ENCODE measurements around the gene LHX2. TPM values are rescaled to one million over a fixed set of nuclear protein-coding genes. Genes with fewer than 3 reads are reported as not detected.

Gene LHX2
- total and polyA plus RNA-seq, 9 of the 15 experiments (the other 6 are each of a cell fraction or from before 2014, with no cell fraction given): 0.07 TPM; not detected in 8

- TF ChIP-seq ZNF395 (CRISPR knock-in tag; IDR thresholded peaks at IDR 0.05): no peak
- TF ChIP-seq ZNF449 (CRISPR knock-in tag; IDR thresholded peaks at IDR 0.05): no peak
- TF ChIP-seq MAX (CRISPR knock-in tag; IDR thresholded peaks at IDR 0.05): no peak
- no peak for TF ChIP-seq CBFA2T3 (IDR thresholded peaks at IDR 0.05)
- TF ChIP-seq ZBTB8A (IDR thresholded peaks at IDR 0.05; ENCODE audit: partially characterized antibody): no peak
- TF ChIP-seq ZNF140 (CRISPR knock-in tag; IDR thresholded peaks at IDR 0.05): no peak
- TF ChIP-seq YBX1 (IDR thresholded peaks at IDR 0.05): no peak
- TF ChIP-seq POLR2G (IDR thresholded peaks at IDR 0.05; ENCODE audit: low read depth, low read length): no peak
- TF ChIP-seq E2F3 (CRISPR knock-in tag; IDR thresholded peaks at IDR 0.05): no peak
- no peak for TF ChIP-seq CREM (IDR thresholded peaks at IDR 0.05; ENCODE audit: low read depth)
These were observed 71.1 kb downstream of the LHX2 start (continued) for GRCh38 chr9:124082622-124083021.

Other genes starting within 250 kb of the LHX2 start
- gene DENND1A, start 81.6 kb upstream of the LHX2 start, total RNA-seq (2014; rRNA removed): 15.6 and 15.7 TPM in 2 replicates
- gene DENND1A, start 81.6 kb upstream of the LHX2 start, total RNA-seq (2014; rRNA removed; fragmentation: Illumina TruSeq; extraction: Trizol): 12.8 and 13.3 TPM in 2 replicates
- 10.2 and 12.7 TPM in 2 replicates for gene DENND1A, start 81.6 kb upstream of the LHX2 start, total RNA-seq (2015; rRNA removed; fragmentation: Illumina TruSeq; extraction: Trizol)
- 27.9 and 28.5 TPM in 2 replicates for gene DENND1A, start 81.6 kb upstream of the LHX2 start, total RNA-seq (2021)
- gene DENND1A, start 81.6 kb upstream of the LHX2 start, polyA plus RNA-seq (2011; rRNA removed): 29.5 and 41.9 TPM in 2 replicates
- 19.1 and 25.8 TPM in 2 replicates for gene DENND1A, start 81.6 kb upstream of the LHX2 start, polyA plus RNA-seq (2014; fragmentation: Illumina TruSeq; extraction: Trizol)
- 1 to 10 TPM; 7.6 to 7.7 TPM for gene DENND1A, start 81.6 kb upstream of the LHX2 start, polyA plus RNA-seq (2014; fragmentation: Nextera tagmentation; extraction: Ambion mirVana)
- gene DENND1A, start 81.6 kb upstream of the LHX2 start, polyA plus RNA-seq (2014; rRNA removed): 17.3 and 22.7 TPM in 2 replicates
- gene NEK6, start 246.2 kb downstream of the LHX2 start, total RNA-seq (2014; rRNA removed): 8.0 and 11.4 TPM in 2 replicates
- gene NEK6, start 246.2 kb downstream of the LHX2 start, total RNA-seq (2014; rRNA removed; fragmentation: Illumina TruSeq; extraction: Trizol): 6.1 and 6.9 TPM in 2 replicates
- 7.9 and 8.4 TPM in 2 replicates for gene NEK6, start 246.2 kb downstream of the LHX2 start, total RNA-seq (2015; rRNA removed; fragmentation: Illumina TruSeq; extraction: Trizol)
- 19.0 and 19.7 TPM in 2 replicates for gene NEK6, start 246.2 kb downstream of the LHX2 start, total RNA-seq (2021)
- gene NEK6, start 246.2 kb downstream of the LHX2 start, polyA plus RNA-seq (2011; rRNA removed): 12.1 and 27.8 TPM in 2 replicates
- 12.5 and 12.9 TPM in 2 replicates for gene NEK6, start 246.2 kb downstream of the LHX2 start, polyA plus RNA-seq (2014; fragmentation: Illumina TruSeq; extraction: Trizol)
- gene NEK6, start 246.2 kb downstream of the LHX2 start, polyA plus RNA-seq (2014; fragmentation: Nextera tagmentation; extraction: Ambion mirVana): 1 to 10 TPM; 3.1 to 3.5 TPM
- 9.5 and 13.1 TPM in 2 replicates for gene NEK6, start 246.2 kb downstream of the LHX2 start, polyA plus RNA-seq (2014; rRNA removed)